K562 (cell line): ENCODE measurements around the gene KIF26B. TPM values are rescaled to one million over a fixed set of nuclear protein-coding genes. Genes with fewer than 3 reads are reported as not detected.

Source experiments
- ATAC-seq: fragments of 200-7000 bp; cut with Tn5 transposase; 3 replicates; pipeline ENCODE4 v1.9.1; 2020; ENCODE audit warnings: moderate library complexity
- BruUV-seq: library from RNA; stranded (reverse); fragments of 400-500 nt; replicated peaks from 2 replicates; lab custom pipeline; 2021; lab: Mats Ljungman, UMichigan
- CTCF ChIA-PET: fragments of 300-600 bp; formaldehyde crosslinking; extraction: SDS; loops from one replicate; lab custom pipeline; 2021; ENCODE audit warnings: low intra/inter-chr PET ratio; lab: Yijun Ruan, JAX
- POLR2A ChIA-PET: fragments of 300-600, 350-650 bp; sonication (Branson Sonifier 250); formaldehyde crosslinking; extraction: SDS; loops from one replicate; lab custom pipeline; 2021; ENCODE audit warnings: antibody characterized with exemption, inconsistent platforms; lab: Yijun Ruan, JAX
- DNase-seq, 4 experiments: peaks; one replicate each; pipeline versions ENCODE4 v3.0.0 to v3.0.0-alpha.2; 2011 to 2018; ENCODE audit warnings: low spot score in 3 of 4, mixed read lengths in 3 of 4; ENCODE audit errors: extremely low read depth in 1 of 4
- FAIRE-seq: peaks from 2 replicates; lab custom pipeline; 2011; peaks lifted over from hg19 to GRCh38; lab: Jason Lieb, UNC
- H2AFZ ChIP-seq: 2 replicates; pipeline ENCODE4 v1.6.0; 2011; ENCODE audit warnings: low read depth, low read length, control low read depth, inconsistent platforms
- H3K27ac ChIP-seq: fragments of 200-600 bp; 3 replicates; pipeline ENCODE4 v1.8.0; 2011; ENCODE audit warnings: low read depth, mild to moderate bottlenecking, control low read depth, inconsistent platforms, low read length, moderate library complexity, mixed read lengths; ENCODE audit errors: extremely low read depth
- H3K27me3 ChIP-seq, 2 experiments: fragments of 300-600 bp in 1 of 2; 2 replicates in 1 of 2; 3 replicates in 1 of 2; pipeline versions ENCODE4 v1.6.0 to v1.8.0; 2011; ENCODE audit warnings: inconsistent platforms in 2 of 2, low read length in 2 of 2, mild to moderate bottlenecking in 1 of 2, mixed read lengths in 1 of 2, moderate library complexity in 1 of 2; ENCODE audit not compliant: control insufficient read depth in 2 of 2, insufficient read depth in 2 of 2
- H3K36me3 ChIP-seq: fragments of 300-600 bp; 3 replicates; pipeline ENCODE4 v1.8.0; 2011; ENCODE audit warnings: mild to moderate bottlenecking, low read length, inconsistent platforms; ENCODE audit not compliant: control insufficient read depth, insufficient read depth
- H3K4me1 ChIP-seq, 2 experiments: fragments of 200-600 bp in 1 of 2; replicated peaks in 1 of 2; 2 replicates in 1 of 2; 3 replicates in 1 of 2; pipeline versions ENCODE4 v1.5.1 to v1.8.0; 2011; ENCODE audit warnings: inconsistent platforms in 2 of 2, low read length in 2 of 2, mild to moderate bottlenecking in 1 of 2, mixed read lengths in 1 of 2, moderate library complexity in 1 of 2; ENCODE audit not compliant: control insufficient read depth in 2 of 2, insufficient read depth in 2 of 2
- H3K4me2 ChIP-seq: 2 replicates; pipeline ENCODE4 v1.6.1; 2011; ENCODE audit warnings: low read length, control low read depth, inconsistent platforms, mixed read lengths; ENCODE audit not compliant: insufficient read depth
- H3K4me3 ChIP-seq: fragments of 200-600 bp; sonication (generic), shearing (Covaris generic); 2 replicates; pipeline ENCODE4 v1.5.1; 2016; ENCODE audit warnings: control low read depth, inconsistent platforms
- H3K79me2 ChIP-seq: fragments of 200-600 bp; 3 replicates; pipeline ENCODE4 v1.8.0; 2011; ENCODE audit warnings: low read length, inconsistent platforms; ENCODE audit not compliant: control insufficient read depth, insufficient read depth
- H3K9ac ChIP-seq, 2 experiments: 2 replicates each; pipeline versions ENCODE4 v1.6.0 to v1.6.1; 2011; ENCODE audit warnings: low read depth in 2 of 2, low read length in 2 of 2, control low read depth in 1 of 2, inconsistent platforms in 1 of 2, mild to moderate bottlenecking in 1 of 2, mixed read lengths in 1 of 2; ENCODE audit not compliant: insufficient read depth in 1 of 2
- H3K9me1 ChIP-seq: one replicate; pipeline ENCODE4 v1.6.0; 2011; ENCODE audit warnings: inconsistent platforms, mild to moderate bottlenecking, low read length, moderate library complexity; ENCODE audit not compliant: control insufficient read depth, insufficient read depth
- H3K9me3 ChIP-seq: replicated peaks from 2 replicates; pipeline ENCODE4 v1.5.1; 2011; ENCODE audit warnings: low read depth, low read length, inconsistent platforms; ENCODE audit not compliant: control insufficient read depth, insufficient read depth
- H4K20me1 ChIP-seq: replicated peaks from 2 replicates; pipeline ENCODE4 v1.6.1; 2011; ENCODE audit warnings: low read length, inconsistent platforms, mixed read lengths; ENCODE audit not compliant: control insufficient read depth, insufficient read depth
- NR1H2 ChIP-seq: sonication (generic); formaldehyde crosslinking; IDR thresholded peaks from 2 replicates; pipeline ENCODE4 v1.4.0; 2020; ENCODE audit warnings: mild to moderate bottlenecking, missing genetic modification reagents
- PRPF4 ChIP-seq: fragments of 200-400 bp; formaldehyde crosslinking; IDR thresholded peaks from one replicate; pipeline ENCODE4 v1.6.1; 2017; ENCODE audit warnings: low read length, low read depth, mild to moderate bottlenecking; ENCODE audit not compliant: insufficient read depth, poor library complexity, severe bottlenecking
- RAD51 ChIP-seq: fragments of 450-650 bp; IDR thresholded peaks from 2 replicates; pipeline ENCODE4 v1.7.1; 2016; ENCODE audit warnings: low read depth, mild to moderate bottlenecking, borderline replicate concordance
- RBM25 ChIP-seq: fragments of 200-400 bp; formaldehyde crosslinking; IDR thresholded peaks from 2 replicates; pipeline ENCODE4 v1.6.1; 2018; ENCODE audit warnings: low read length, low read depth, moderate library complexity; ENCODE audit not compliant: severe bottlenecking
- WGBS: fragments of 100-300 bp; shearing (Covaris generic); methylation state at CpG from one replicate; pipeline ENCODE4 v1.1.6; 2016; ENCODE audit warnings: low coverage, mixed read lengths; ENCODE audit not compliant: insufficient coverage; ENCODE audit errors: missing lambda C conversion rate; 5-methylcytosine and 5-hydroxymethylcytosine counted together
- in situ Hi-C: fragments of 300-500 bp; cut with MboI; formaldehyde crosslinking; loops from 4 replicates; pipeline ENCODE4 v1.15.0; 2018; ENCODE audit warnings: inconsistent platforms, mixed read lengths
- intact Hi-C: fragments of 100-400 bp; cut with micrococcal nuclease; formaldehyde crosslinking; loops from 2 replicates; pipeline ENCODE4 v1.14.2; 2022
- polyA plus RNA-seq, 8 experiments: library from polyadenylated mRNA; depleted of rRNA in 4 of 8; stranded (reverse) in 5 of 8; unstranded in 3 of 8; fragments of >200 nt; fragmentation: Nextera tagmentation in 2 of 8; fragmentation: Illumina TruSeq in 1 of 8; extraction: Ambion mirVana in 2 of 8; extraction: Trizol in 1 of 8; gene quantifications; 2 replicates each; pipeline versions ENCODE4 v1.2.1 to v1.2.3, GENCODE V29; 2011 to 2014; ENCODE audit warnings: inconsistent platforms in 1 of 8, missing spikeins in 1 of 8
- total RNA-seq, 7 experiments: library from RNA; depleted of rRNA in 6 of 7; stranded (reverse); fragments of >200 nt in 6 of 7; fragmentation: Illumina TruSeq in 2 of 7; extraction: Trizol in 2 of 7; gene quantifications; 2 replicates each; pipeline versions ENCODE4 v1.2.1 to v1.2.3, GENCODE V29; 2011 to 2021; ENCODE audit warnings: low replicate concordance in 1 of 7

The KIF26B gene
- total and polyA plus RNA-seq, 9 of the 15 experiments (the other 6 are each of a cell fraction or from before 2014, with no cell fraction given): 0.02 to 0.08 (median 0.03) TPM; not detected in 6

- Histone ChIP-seq H3K27ac (no peak overlapping the region), H2AFZ (no peak overlapping the region), H3K9me3 (no peaks in the 10 kb centered on the region), H3K4me1 (no peaks in the 10 kb centered on the region), H4K20me1 (no peaks in the 10 kb centered on the region), H3K9me1 (no peaks in the 10 kb centered on the region), H3K4me3 (no peak overlapping the region), H3K79me2 (no peaks in the 10 kb centered on the region), H3K36me3 (no peaks in the 10 kb centered on the region), H3K27me3 (peaks cover 30 to 36% of the 10 kb centered on the region in 2 experiments; a peak in 4 of 5 replicates), H3K4me2 (no peak overlapping the region), H3K9ac (no peak overlapping the region)
- ATAC-seq (no peak), DNase-seq (no peak), FAIRE-seq (no peak)
- intact Hi-C loops (no loop called here), in situ Hi-C loops (no loop called here)
- WGBS: 0% methylated on average over 2 of the region's 2 CpGs
- TF ChIP-seq NR1H2 (CRISPR knock-in tag) (no peak), RBM25 (peak; percentile 59)
- no TSS peak for BruUV-seq
- ChIA-PET POLR2A (interaction anchor here (0.9 to 1.6 kb wide), 3 partner anchors 14 to 23 kb away, joined by 3 to 5 read pairs (median 4); no protein-coding TSS in a partner anchor), CTCF (no interaction called here)
Observed at GRCh38 chr1:245526141-245526540, 371.4 kb downstream of the KIF26B start.

GRCh38 chr1:245528258-245528635, 373.5 kb downstream of the KIF26B start:
- no peaks in the 10 kb centered on the region for H3K9me3 ChIP-seq
- DNase-seq: no peak
- no peaks in the 10 kb centered on the region for H3K36me3 ChIP-seq
- POLR2A ChIA-PET: interaction anchor here (1.6 kb wide), 1 partner anchor 18 kb away, joined by 4 read pairs; no protein-coding TSS in a partner anchor
- intact Hi-C loops: no loop called here
- H3K9ac ChIP-seq: no peak overlapping the region
- 4% methylated on average over 7 of the region's 7 CpGs for WGBS
- H3K4me2 ChIP-seq: no peak overlapping the region
- CTCF ChIA-PET: no interaction called here
- H2AFZ ChIP-seq: no peak overlapping the region
- no peak overlapping the region for H3K4me3 ChIP-seq
- no peak overlapping the region for H3K27ac ChIP-seq
- no peaks in the 10 kb centered on the region for H3K79me2 ChIP-seq
- H3K4me1 ChIP-seq: no peaks in the 10 kb centered on the region
- peak; percentile 46; the same call in 1 of the 2 replicates for TF ChIP-seq RAD51
- TF ChIP-seq PRPF4: no peak
- TF ChIP-seq, all 486 proteins: peak for 1
- H3K27me3 ChIP-seq: peaks cover 17 to 36% of the 10 kb centered on the region in 2 experiments
- no TSS peak for BruUV-seq
- no peak for FAIRE-seq
- ATAC-seq: no peak
- no peaks in the 10 kb centered on the region for H3K9me1 ChIP-seq
- H4K20me1 ChIP-seq: no peaks in the 10 kb centered on the region
- in situ Hi-C loops: no loop called here
